Frontal cortex (tissue), 1 donor: ENCODE results near the gene ZAR1. TPM values are rescaled to one million over a fixed set of nuclear protein-coding genes. Genes with fewer than 3 reads are reported as not detected.

Experiments used
- total RNA-seq: library from RNA; depleted of rRNA; stranded (reverse); fragments of >200 nt; gene quantifications from one replicate; pipeline ENCODE4 v1.2.3, GENCODE V29; 2014

ZAR1 gene
- total RNA-seq, 1 donor from 2014 or later, result 0.41 TPM

Other genes with a start within 250 kb of the ZAR1 start
- gene TEC, start 220.4 kb upstream of the ZAR1 start, total RNA-seq, result 1.6 TPM
- gene SLAIN2, start 148.7 kb upstream of the ZAR1 start, total RNA-seq, result 206 TPM
- 7.7 TPM for gene SLC10A4, start 6.9 kb upstream of the ZAR1 start, total RNA-seq